Measurements from ENCODE around the gene KAT2B.
A peak's percentile ranks its signal among the peaks of the same experiment; 100 is the strongest.

DNA sequence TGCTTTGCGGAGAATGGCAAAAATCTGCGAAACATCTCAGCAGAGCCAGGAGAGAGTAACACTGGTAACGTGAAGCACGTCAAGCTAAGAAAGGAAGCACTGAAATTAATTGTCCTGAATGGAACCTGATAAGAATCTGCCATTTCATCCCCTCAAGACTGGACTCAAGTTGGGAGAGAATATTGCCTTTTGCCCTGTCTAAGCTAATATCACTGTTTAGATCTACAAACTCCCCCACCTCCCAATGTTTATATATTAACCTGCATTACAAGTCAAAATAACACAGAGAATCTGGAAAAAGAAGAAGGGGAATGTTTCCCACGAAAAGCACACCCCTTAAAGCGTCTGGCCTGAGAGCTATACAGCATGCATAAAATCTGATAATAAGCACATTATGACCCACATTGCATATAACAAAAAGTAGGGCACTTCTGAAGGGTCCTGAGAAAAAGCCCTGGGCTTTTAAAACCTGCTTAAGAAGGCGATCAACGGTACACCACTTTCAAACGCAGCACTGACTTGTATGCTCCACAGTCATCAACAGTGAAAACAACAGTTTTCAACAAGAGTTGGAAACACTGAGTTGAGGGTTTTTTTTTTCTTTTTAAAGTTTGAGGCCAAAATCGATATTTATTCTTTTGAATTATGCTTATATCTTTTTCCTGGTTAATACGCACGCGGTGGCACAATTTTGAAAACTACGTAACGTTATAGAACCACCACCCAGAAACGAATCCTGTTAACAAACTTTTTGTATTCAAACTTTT, 1.4 kb upstream of the KAT2B start:
- TF ChIP-seq CTCF (IDR thresholded peaks at IDR 0.05) (no peak), POLR2A (IDR thresholded peaks at IDR 0.05) (peak in 1 of 2 donors; percentile 8)

Measured in thyroid gland (tissue), 4 donors.